Mesothelial cell of epicardium (in vitro differentiated cells): ENCODE measurements around the gene SNED1. TPM values are rescaled to one million over a fixed set of nuclear protein-coding genes. Genes with fewer than 3 reads are reported as not detected.

ENCODE experiments used
- DNase-seq, 2 experiments: peaks; one replicate each; pipeline ENCODE4 v3.0.0; 2021; ENCODE audit warnings: low spot score in 2 of 2; ENCODE audit not compliant: unreplicated experiment in 2 of 2
- H3K27ac Mint-ChIP-seq: 2 replicates; pipeline ENCODE4 v1.8.0; 2021; ENCODE audit warnings: mixed read lengths
- H3K27me3 Mint-ChIP-seq: 2 replicates; pipeline ENCODE4 v1.8.0; 2021; ENCODE audit warnings: low read depth, mixed read lengths
- H3K36me3 Mint-ChIP-seq: 2 replicates; pipeline ENCODE4 v1.8.0; 2021; ENCODE audit warnings: mixed read lengths
- H3K4me1 Mint-ChIP-seq: 2 replicates; pipeline ENCODE4 v1.8.0; 2021; ENCODE audit warnings: mixed read lengths
- H3K4me3 Mint-ChIP-seq: 2 replicates; pipeline ENCODE4 v1.8.0; 2021; ENCODE audit warnings: mild to moderate bottlenecking, moderate library complexity, mixed read lengths
- H3K9me3 Mint-ChIP-seq: 2 replicates; pipeline ENCODE4 v1.8.0; 2021; ENCODE audit warnings: mixed read lengths
- total RNA-seq: library from RNA; stranded (reverse); gene quantifications from 3 replicates; pipeline ENCODE4 v1.2.1, GENCODE V29; 2021
- TF ChIP-seq, protein P1 (sequence below): fragments of 200-600 bp; sonication (generic); IDR thresholded peaks from one replicate; pipeline ENCODE4 v1.5.0; 2021; ENCODE audit warnings: antibody characterized with exemption; ENCODE audit not compliant: unreplicated experiment

SNED1 gene
- total RNA-seq, 1 donor from 2014 or later: 9.4 TPM

DNA sequence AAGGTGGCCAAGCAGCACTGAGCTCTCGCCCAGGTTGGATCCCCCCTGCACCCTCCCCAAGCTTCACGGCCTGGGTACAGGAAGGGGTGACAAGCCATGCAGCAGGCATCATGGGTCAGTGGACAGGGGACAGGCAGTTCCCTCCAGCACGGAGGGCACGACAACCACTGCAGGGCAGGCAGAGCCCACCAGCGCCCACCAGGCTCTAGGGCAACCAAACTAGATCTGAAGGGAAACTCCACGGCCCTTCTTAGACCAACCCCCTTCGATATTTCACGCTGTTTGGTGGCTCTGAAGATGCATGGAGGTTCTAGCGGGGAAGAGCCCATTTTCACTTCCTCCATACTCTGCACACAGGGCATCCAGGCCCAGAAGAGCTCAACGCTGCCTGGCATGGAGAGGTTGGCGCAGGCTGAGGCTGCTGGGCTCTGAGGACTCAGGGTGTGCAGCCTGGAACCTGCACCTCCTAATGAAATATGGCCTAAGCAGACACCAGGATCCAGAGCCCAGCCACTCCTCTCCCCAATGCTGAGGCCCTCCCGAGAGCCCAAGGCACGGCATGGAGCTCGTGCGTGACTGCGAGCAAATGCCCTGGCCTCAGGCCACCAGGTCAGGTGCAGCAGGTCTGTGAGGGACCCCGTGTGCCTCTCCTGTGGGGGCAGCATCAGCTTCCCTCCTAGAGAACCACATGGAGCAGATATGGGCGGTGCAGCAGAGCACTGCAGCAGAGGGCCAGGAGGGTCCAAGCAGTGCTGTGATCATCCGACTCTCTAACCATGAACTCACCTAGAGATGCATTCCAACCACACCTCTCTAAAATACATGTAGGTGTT is 112.4 kb downstream of the SNED1 start:
- H3K9me3 Mint-ChIP-seq: no peaks in the 10 kb centered on the region
- DNase-seq: no peak
- TF ChIP-seq, protein P1, sequence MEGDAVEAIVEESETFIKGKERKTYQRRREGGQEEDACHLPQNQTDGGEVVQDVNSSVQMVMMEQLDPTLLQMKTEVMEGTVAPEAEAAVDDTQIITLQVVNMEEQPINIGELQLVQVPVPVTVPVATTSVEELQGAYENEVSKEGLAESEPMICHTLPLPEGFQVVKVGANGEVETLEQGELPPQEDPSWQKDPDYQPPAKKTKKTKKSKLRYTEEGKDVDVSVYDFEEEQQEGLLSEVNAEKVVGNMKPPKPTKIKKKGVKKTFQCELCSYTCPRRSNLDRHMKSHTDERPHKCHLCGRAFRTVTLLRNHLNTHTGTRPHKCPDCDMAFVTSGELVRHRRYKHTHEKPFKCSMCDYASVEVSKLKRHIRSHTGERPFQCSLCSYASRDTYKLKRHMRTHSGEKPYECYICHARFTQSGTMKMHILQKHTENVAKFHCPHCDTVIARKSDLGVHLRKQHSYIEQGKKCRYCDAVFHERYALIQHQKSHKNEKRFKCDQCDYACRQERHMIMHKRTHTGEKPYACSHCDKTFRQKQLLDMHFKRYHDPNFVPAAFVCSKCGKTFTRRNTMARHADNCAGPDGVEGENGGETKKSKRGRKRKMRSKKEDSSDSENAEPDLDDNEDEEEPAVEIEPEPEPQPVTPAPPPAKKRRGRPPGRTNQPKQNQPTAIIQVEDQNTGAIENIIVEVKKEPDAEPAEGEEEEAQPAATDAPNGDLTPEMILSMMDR: no peak
- no peaks in the 10 kb centered on the region for H3K36me3 Mint-ChIP-seq
- no peak overlapping the region for H3K27ac Mint-ChIP-seq
- no peaks in the 10 kb centered on the region for H3K4me1 Mint-ChIP-seq
- H3K27me3 Mint-ChIP-seq: no peaks in the 10 kb centered on the region
- no peak overlapping the region for H3K4me3 Mint-ChIP-seq

DNA sequence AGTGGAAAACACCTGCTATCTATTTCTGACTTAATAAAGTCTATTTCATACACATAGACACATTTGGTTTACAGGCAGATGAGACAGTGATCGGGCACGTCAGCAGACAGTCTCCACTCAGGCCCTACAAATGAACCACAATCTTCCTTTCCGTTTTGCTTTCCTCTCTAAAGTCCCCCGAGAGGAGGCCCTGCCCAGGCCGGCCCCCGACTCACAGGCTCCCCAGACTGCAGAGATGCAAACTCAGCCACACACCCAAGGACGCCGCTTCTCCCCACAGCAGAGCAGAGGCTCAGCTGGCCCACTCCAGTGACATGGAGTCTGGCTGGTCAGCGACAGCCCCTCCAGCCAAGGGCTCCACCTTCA is 113.0 kb downstream of the SNED1 start:
- Mint-ChIP-seq H3K4me3 (no peak overlapping the region), H3K27ac (no peak overlapping the region), H3K27me3 (no peaks in the 10 kb centered on the region), H3K9me3 (no peaks in the 10 kb centered on the region), H3K36me3 (no peaks in the 10 kb centered on the region), H3K4me1 (no peaks in the 10 kb centered on the region)
- TF ChIP-seq, protein P1: no peak
- DNase-seq: no peak

DNA sequence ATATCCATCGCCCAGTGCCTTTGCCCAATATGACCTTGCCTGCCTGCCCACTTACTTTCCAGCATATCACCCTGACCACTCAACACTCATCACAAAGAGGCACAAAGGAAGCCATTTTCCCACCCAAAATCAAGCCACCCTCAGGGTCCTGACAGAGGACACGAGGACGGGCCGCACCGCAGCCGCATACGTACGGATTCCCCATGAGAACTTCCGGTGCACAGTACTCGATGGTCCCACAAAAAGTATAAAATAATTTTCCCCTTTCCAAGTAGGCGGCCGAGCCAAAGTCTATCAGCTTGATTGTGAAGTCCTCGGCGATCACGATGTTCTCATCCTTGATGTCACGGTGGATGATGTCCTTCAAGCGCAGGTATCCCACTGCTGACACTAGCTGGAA is 113.6 kb downstream of the SNED1 start:
- TF ChIP-seq, protein P1: no peak
- H3K27me3 Mint-ChIP-seq: no peaks in the 10 kb centered on the region
- H3K36me3 Mint-ChIP-seq: no peaks in the 10 kb centered on the region
- DNase-seq: no peak
- H3K27ac Mint-ChIP-seq: no peak overlapping the region
- H3K9me3 Mint-ChIP-seq: no peaks in the 10 kb centered on the region
- no peak overlapping the region for H3K4me3 Mint-ChIP-seq
- no peaks in the 10 kb centered on the region for H3K4me1 Mint-ChIP-seq

DNA sequence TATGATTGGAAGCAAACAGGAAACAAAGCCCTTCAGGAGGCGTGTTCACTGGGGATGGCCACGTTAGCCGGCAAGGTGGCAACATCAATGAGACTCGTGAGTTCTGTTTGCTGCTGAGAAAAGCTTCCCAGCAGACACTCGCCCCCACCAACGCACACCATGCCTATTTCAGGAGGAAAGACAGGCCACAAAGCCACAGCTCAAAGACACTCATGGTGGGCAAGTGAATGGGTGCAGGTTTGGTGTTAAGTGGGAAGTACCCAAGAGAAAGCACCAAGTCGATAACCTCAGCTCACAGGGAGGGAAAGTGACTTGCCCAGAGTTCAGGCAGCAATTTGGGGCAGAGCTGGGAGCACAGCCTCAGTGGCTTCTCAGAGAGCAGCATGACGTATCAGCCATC is 114.2 kb downstream of the SNED1 start:
- no peak overlapping the region for H3K4me3 Mint-ChIP-seq
- TF ChIP-seq, protein P1: no peak
- H3K27me3 Mint-ChIP-seq: no peaks in the 10 kb centered on the region
- H3K27ac Mint-ChIP-seq: no peak overlapping the region
- DNase-seq: no peak
- H3K36me3 Mint-ChIP-seq: no peaks in the 10 kb centered on the region
- no peaks in the 10 kb centered on the region for H3K4me1 Mint-ChIP-seq
- no peaks in the 10 kb centered on the region for H3K9me3 Mint-ChIP-seq

DNA sequence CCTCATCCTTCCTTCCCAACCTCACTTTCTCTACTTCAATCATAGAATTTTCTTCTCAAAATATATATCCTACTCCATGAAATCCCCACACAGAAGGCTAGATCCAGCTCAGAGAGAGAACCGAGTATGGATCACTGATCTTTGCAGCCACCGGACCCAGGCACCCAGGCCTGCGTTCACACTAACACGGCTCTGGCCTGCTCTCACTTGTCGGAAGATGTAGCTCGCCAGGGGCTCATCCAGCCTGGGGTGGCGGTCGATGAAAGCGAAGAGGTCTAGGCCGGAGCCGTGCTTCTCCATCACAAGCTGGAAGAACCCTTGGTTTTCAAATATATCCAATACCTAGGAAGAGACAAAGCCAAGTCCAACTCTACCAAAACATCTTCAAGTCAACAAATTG is 116.4 kb downstream of the SNED1 start:
- no peak overlapping the region for H3K4me3 Mint-ChIP-seq
- no peaks in the 10 kb centered on the region for H3K36me3 Mint-ChIP-seq
- no peaks in the 10 kb centered on the region for H3K27me3 Mint-ChIP-seq
- no peaks in the 10 kb centered on the region for H3K4me1 Mint-ChIP-seq
- no peak overlapping the region for H3K27ac Mint-ChIP-seq
- TF ChIP-seq, protein P1: no peak
- no peaks in the 10 kb centered on the region for H3K9me3 Mint-ChIP-seq
- DNase-seq: no peak

DNA sequence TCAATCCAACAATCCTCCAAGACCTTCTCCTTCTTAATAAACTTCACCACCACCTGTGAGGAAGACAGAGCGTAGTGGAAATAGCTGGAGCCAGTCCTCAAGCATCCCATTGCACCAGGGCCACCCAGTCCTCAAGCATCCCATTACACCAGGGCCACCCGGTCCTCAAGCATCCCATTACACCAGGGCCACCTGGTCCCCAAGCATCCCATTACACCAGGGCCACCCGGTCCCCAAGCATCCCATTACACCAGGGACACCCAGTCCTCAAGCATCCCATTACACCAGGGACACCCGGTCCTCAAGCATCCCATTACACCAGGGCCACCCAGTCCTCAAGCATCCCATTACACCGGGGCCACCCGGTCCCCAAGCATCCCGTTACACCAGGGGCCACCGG is 116.9 kb downstream of the SNED1 start:
- Mint-ChIP-seq H3K27ac (no peak overlapping the region), H3K36me3 (peaks cover 2% of the 10 kb centered on the region), H3K4me1 (no peaks in the 10 kb centered on the region), H3K27me3 (no peaks in the 10 kb centered on the region), H3K4me3 (no peak overlapping the region), H3K9me3 (no peaks in the 10 kb centered on the region)
- TF ChIP-seq, protein P1: no peak
- no peak for DNase-seq
